Measurements from ENCODE around the gene APP.

DNA sequence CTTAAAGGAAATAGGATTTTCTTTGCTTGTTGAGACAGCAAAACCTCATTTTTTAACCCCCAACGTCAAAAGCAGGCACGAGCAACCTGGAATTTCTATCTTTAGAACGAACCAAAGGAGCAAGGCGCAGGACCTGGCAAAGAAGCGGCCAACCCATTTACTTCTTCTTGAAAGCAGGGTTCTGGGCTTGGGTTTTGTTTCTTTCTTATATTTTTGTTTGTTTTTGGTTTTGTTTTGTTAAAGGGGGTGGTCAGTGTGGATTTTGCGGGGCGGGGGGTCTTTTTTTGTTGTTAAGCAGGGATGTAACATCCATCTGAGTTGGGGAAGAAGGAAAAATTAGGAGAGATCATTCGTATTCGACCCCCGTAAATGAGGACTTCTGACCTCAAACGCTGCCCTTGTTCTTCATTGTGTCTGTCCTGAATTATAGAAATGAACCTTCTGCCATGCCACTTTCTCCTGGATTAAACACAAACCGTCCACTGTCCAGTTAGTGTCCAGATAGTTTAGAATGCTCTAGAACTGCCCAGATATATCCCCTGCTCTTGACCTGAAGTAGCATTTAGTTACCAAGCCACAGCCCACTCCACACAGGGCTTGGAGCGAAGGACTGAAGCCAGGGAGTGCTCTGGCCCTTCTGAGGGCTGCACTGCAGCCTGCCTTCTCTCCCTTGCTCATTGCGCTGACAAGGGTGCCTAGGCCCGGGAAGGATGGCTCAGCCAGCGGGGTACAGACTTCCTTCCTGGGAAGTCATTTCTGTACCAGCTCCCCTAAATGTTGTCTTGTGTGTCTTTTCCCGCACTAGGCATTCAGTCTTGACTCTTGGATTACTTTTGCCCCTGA is 909 bp upstream of the APP start:
- TF ChIP-seq TAF1 (IDR thresholded peaks at IDR 0.05; ENCODE audit: low read depth, low read length), result no peak
- TF ChIP-seq SPI1 (IDR thresholded peaks at IDR 0.05; ENCODE audit: low read depth, low read length), result no peak
- no peak for TF ChIP-seq POLR2A (IDR thresholded peaks at IDR 0.05; ENCODE audit: low read depth, low read length)
- TF ChIP-seq POLR2AphosphoS5 (IDR thresholded peaks at IDR 0.05; ENCODE audit: low read depth, low read length), result no peak
- TF ChIP-seq PAX5 (IDR thresholded peaks at IDR 0.05; ENCODE audit: insufficient read depth, low read length, severe bottlenecking), result no peak

Measured in GM12891 (cell line).